ENCODE data around the gene ADCY7. TPM values are rescaled to one million over a fixed set of nuclear protein-coding genes. Genes with fewer than 3 reads are reported as not detected.

ADCY7 gene
- total RNA-seq, 1 donor from 2014 or later = 9.8 TPM

DNA sequence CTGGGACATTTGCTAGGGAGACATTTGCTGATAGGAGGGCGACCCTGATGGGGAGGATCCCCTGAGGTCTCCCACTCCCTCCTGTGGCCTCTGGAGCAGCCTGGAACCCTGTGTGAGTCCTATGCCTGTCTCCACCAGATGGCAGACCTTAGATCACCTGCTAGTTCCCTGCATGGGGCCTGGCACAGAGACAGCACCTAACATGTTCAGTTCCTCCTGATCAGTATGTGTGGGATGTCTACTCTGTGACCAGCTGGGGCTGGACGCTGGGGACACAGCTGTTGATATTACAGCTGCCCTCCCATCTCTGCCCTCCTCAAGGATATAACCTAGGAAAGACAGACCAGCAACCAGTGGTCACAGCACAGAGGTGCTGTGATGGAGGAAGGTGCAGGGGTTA is 1.1 kb upstream of the ADCY7 start:
- FAIRE-seq = no peak
- no peak for DNase-seq (ENCODE audit: low spot score in 2 of 2)

DNA sequence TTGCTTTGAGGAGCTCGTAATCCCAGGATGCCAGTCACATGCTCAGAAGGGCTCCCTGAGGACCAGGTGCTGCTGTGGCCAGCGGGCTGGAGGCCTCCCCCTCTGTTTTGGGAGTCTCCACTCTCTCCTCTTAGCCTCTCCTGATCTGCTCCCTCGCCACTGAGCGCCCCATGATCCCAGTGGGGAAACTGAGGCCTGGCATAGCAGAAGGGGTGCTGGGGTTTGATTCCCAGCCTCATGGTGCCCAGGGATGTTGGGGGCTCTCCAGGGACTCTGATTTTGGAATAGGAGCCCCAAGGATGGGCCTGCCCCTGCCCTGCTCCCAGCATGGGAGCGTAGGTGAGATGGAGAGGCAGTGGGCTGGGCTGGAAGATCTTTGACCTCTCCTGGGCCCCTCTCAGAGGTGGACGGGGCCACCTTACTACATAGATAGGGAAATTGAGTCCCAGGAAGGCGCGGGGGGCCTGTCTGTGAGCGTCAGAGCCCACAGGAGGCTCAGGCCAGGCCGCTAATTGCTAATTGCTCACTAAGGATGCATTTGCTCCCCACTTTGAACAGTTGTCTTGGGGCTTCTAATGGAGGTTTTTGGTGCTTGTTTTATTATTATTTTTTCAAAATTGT is 525 bp upstream of the ADCY7 start:
- no peak for FAIRE-seq
- DNase-seq (ENCODE audit: low spot score in 2 of 2) = no peak

DNA sequence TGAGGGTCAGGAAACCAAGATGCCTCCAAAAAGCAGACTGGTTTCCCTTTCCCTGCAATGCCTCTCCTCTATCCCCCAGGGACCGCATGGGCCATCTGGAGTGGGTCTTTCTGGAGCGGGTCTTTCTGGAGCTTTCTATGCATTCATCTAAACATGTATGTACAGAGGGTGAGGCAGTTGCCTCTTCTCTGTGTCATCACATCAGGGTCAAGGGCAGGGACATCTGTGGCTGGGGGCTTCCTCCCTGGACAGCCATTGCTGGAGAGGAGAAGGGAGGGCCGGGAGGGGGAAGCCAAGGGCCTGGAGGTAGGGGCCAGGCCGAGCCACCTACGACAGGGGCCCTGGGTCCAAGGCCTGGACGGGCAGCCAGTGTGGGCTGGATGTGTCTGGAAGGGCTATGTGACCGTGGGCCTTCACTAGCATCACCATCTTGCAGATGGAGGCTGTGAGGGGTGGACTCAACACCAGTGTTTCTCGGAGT is 840 bp downstream of the ADCY7 start:
- no peak for FAIRE-seq
- no peak for DNase-seq (ENCODE audit: low spot score in 2 of 2)

DNA sequence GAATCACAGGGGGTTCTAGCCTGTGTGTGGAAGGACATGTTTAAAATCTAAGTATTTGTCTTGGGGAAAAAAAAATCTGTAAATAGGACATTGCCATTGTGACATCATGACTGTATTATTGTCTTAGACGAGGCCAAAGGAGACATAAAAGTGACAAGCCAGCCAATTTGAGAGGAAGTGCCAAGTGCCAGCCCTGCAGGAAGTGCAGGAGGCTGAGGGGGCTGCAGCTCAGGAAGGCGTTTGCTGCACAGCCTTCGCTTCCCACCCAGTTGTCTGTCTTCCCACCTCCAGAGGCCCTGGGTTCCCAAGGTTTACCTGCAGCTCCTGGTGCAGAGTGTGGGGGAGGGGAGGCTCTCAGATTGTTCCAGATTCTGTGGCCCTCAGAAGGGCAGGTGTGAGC is 1.3 kb downstream of the ADCY7 start:
- no peak for DNase-seq (ENCODE audit: low spot score in 2 of 2)
- FAIRE-seq = no peak

DNA sequence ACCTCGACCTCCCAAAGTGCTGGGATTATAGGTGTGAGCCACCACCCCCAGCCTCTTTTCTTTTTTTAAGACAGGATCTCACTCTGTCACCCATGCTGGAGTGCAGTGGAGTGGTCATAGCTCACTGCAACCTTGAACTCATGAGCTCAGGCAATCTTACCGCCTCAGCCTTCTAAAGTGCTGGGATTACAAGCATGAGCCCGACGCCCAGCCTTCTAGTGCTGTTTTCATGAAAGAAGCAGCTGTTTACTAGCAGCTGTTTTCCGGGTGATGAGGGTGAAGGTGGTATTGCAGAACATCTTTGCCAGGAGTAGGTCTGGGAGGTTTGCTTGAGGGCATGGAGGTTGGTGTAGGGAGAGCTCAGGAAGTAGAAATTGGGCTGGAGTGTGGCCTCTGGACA is 2.0 kb downstream of the ADCY7 start:
- no peak for FAIRE-seq
- DNase-seq (ENCODE audit: low spot score in 2 of 2) = no peak

DNA sequence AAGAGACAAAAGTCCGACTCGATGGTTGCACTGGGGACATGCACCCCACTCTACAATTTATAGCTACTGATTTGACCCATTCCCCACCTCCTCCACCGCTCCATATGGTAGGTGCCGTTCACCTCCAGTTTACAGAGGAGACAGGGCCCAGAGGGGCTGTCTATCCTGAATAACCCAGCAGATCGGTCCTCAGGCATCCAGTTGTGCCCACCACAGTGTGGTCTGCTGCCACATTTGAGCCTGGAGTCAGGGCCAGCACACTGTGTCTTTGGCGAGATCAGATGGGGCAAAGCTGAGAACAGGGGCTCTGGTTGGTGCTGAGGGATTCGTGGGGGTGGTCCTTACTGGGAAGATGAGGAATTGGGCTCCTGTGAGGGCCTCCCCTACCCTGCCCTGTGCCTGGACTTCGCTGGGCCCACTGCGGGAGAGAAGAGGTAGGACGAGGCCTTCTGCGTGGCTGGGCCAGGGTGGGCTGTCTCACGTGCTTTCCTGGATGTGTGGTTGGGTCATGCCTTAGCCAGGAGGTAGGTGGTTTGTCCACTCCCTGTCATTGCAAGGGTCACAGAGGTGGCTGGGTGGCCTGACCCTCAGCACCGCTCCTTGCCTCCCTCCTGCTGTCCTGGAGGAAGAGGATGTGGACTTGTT is 2.8 kb downstream of the ADCY7 start:
- FAIRE-seq (no peak), DNase-seq (ENCODE audit: low spot score in 2 of 2) (no peak)

DNA sequence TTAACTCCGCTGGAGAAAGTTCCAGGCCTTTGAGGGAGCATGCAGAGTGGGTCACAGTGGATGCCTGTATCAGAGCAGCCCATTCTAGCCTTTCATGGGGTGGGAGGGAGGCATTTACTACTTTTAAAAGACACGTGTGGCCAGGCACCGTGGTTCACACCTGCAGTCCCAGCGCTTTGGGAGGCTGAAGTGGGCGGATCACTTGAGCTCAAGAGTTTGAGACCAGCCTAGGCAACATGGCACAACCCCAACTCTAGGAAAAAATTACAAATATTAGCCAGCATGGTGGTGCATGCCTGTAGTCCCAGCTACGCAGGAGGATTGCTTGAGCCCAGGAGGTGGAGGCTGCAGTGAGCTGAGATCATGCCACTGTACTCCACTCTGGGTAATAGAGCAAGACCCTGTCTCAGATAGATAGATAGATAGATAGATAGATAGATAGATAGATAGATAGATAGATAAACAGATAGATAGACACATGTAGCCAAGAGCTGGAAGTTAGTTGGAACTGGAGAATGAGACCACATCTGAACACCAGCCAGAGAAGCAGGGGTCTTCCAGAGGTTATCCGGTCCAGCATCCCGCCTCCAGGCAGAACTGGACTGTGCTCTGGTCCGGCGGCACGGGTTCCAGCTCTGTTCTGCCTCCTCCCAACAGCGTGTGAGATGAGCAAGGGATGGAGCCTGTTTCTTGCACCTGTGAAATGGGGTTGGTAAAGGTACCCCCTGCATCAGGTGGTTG is 3.6 kb downstream of the ADCY7 start:
- no peak for DNase-seq (ENCODE audit: low spot score in 2 of 2)
- FAIRE-seq = no peak

DNA sequence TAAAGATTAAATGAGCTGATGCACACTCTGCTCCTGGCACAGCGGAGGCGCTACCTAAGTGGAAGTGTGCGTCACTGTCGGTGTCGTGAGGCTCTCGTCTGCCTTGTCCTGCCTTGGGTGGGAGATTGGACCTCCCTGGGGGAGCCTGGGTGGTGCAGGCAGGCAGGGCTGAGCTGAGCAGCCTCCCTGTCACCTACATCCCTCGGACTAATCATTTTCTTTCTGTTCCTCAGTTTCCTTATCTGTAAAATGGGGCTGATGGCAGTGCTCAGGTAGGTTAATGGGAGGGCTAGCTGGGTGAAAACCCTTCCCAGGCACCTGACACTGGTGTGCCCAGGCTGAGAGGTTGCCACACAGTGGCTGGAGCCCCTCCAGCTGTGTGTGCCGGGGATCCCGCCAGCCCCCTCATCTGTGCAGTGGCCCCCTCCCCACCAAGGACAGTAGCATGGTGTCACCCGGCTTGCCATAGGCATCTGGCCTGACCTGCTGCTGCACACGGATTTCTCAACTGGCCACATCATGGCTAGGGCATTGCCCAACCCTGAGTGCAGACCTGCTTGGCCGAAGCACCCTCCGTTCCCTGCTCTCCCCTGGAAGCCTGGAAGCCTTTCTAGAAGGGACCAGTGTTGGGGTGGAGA is 4.3 kb downstream of the ADCY7 start:
- FAIRE-seq = no peak
- DNase-seq (ENCODE audit: low spot score in 2 of 2) = no peak

DNA sequence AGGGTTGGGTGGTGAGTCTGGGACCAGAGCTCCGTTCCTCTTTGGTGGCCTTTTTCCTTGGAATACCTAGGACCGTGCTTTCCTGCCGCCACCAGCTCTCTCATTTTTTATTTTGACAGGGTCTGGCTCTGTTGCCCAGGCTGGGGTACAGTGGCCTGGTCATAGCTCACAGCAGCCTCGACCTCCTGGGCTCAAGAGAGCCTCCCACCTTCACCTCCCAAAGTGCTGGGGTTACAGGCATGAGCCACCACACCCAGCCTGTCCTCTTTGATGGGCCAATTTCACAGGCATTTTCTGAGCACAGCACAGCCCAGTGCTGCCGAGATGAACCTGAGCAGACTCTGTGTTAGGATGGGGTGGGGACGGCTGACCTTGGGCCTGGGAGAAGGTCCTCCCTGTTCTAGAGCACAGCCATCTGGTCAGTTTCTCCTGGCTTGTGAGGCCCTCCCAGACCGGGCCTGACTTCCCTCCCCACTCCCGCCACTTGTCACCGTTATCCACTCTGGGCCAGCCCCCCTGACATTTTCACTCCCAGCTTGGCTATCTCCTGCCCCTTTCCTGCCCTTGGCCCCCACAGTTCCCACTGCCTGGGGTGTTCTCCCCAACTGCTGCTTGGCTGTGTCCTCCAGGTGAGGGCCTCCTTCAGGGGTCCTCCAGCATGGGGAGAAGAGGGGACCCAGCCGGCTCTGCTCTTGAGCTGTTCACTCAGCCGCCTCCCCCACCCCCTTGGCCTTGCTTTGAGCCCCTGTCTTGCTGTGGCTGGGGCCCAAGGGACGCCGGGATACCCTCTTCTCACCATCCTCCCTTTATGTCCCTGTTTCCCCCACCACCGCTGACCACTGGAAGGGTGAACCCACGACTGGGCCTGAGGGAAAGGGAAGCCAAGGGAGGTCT is 5.0 kb downstream of the ADCY7 start:
- no peak for FAIRE-seq
- no peak for DNase-seq (ENCODE audit: low spot score in 2 of 2)

DNA sequence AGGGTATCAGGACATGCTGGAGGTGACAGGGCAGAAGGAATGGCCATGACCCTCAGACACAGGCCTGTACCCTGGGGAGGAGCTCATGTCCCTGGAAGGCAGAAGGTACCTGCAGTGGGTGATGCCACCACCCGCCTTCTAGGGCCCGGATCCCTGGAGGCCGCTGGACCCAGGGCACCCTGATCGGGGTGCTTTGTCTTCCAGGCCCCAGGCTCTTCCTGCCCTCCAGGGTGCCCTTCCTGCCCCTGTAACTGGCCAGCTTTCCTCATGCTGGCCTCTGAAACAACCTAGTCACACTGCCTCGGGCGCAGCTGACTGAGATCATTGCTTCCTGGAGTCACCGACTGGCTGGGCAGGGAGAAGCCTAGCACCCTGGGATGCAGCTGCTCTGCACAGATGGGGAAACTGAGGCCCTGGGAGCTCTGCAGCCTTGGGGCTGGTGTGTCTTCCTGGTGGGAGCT is 5.8 kb downstream of the ADCY7 start:
- DNase-seq (ENCODE audit: low spot score in 2 of 2) = no peak
- FAIRE-seq = no peak

DNA sequence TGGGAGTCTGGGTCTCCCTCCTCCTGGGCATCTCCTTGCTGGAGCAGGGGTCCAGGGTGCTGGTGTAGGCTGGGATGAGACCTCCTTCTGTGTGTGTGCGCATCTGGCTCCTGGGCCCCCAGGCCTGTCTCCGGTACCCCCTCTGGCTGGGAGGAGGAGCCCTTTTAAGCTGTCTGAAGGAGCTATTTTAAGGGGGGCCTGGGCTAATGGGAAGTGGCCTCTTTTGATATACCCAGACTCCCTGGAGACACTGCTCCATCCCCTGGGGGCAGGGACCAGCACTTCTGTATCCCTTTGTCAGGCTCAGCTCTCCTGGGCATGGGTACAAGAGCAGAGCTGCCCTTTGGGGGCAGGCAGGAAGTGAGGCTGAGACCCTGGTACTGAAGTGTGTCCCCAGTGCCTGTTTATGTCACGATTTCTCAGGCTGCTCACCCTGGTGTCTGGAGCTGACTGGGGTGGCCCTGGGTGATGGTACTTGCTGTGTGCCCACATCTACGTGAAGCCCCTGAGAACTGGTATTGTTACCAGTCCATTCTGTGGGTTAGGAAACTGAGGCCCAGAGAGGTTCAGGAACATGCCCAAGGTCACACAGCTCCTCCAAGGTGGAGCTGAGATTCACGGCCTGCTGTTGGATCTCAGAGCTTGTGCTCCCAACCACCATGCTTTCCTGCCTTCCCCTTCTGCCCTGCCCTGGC is 6.5 kb downstream of the ADCY7 start:
- no peak for DNase-seq (ENCODE audit: low spot score in 2 of 2)
- no peak for FAIRE-seq

DNA sequence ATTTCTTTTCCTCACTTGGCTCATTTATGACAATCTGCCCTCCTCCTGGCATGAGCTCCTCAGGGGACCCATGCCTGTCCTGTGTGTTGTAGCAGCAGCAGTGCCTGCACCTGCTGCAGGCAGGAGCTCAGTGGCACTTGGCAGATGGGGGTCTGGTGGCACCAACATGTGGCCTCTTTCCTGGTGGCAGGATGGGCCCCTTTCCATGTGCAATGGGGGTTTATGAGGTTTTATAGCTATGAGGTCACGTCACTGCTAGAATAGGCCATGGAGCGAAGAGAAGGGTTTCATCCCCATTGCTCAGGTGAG is 7.0 kb downstream of the ADCY7 start:
- no peak for FAIRE-seq
- DNase-seq (ENCODE audit: low spot score in 2 of 2) = no peak

DNA sequence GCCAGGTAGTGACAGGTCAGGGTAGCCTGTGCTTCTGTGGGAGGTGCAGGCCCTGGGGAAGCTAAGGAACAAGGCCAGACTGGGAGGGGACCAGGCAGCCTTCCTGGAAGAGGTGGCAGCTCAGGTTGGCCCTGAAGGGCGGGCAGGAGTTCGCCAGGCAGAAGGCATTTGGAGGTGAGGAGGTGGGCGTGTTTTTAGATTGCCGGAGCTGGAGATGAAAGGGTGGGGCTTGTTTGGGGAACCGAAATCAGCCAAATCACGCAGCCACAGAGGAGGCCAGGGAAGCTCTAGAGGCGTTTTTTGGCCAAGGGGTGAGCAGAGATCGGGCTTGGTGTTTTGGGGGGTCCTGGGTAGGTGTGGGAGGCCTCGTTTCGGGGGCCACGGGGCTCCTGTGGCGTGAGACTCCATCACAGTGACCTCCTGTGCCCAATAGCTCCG is 7.6 kb downstream of the ADCY7 start:
- DNase-seq (ENCODE audit: low spot score in 2 of 2) (no peak), FAIRE-seq (no peak)

DNA sequence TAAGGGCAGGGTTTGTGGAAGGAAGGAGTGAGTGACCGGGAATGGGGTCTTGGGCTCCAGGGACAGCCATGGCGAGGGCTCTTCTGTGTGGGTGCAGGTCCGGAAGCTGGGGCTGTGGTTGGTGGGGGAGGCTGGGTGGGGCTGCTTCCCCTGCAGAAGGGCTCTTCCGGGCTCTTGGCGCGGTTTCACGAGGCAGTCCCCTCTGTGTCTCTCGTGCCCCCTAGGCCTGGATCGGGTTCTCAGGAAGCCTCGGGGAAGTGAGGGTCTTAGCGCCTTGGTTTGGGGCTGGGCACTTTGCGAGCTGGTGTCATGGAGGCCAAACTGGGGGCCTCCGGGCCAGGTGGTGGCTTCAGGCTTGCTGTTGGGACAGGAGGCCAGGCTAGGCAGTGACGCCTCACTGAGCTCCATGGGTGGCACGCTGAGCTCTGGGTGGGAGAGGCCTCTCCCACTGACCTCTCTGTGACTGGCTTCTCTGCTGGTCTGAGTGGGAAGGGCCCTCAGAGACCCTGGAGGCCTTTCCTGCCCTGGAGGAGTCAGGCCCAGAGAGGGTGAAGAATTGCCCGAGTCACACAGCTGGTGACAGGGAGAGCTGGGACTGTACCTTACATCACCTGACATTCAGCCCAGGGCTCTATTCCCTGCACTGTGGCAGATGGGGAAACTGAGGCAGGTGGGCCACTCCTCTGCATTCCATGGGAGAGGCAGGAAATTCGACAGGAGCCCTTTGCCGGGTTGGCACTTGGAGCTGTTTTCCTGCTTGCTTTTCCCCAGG is 8.2 kb downstream of the ADCY7 start:
- no peak for FAIRE-seq

DNA sequence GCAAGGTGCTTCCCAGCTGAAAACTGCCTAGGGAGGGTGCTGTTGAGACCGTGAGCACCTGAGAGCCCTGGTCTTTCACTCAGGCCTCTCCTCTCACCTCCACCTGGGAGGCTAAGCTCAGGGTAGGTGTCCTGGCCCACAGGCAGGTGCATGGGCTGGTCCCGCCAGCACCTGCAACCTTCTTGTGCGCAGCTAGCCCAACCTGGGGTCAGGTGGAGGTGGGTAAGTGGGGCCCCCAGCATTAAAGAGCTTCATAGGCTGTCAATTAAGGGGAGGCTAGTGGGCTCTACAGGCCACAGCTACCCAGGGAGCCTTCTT is 8.7 kb downstream of the ADCY7 start:
- DNase-seq (ENCODE audit: low spot score in 2 of 2) = no peak
- no peak for FAIRE-seq

More for the DNA sequence above, 8.2 kb downstream of the ADCY7 start:
- no peak for DNase-seq (ENCODE audit: low spot score in 2 of 2)

DNA sequence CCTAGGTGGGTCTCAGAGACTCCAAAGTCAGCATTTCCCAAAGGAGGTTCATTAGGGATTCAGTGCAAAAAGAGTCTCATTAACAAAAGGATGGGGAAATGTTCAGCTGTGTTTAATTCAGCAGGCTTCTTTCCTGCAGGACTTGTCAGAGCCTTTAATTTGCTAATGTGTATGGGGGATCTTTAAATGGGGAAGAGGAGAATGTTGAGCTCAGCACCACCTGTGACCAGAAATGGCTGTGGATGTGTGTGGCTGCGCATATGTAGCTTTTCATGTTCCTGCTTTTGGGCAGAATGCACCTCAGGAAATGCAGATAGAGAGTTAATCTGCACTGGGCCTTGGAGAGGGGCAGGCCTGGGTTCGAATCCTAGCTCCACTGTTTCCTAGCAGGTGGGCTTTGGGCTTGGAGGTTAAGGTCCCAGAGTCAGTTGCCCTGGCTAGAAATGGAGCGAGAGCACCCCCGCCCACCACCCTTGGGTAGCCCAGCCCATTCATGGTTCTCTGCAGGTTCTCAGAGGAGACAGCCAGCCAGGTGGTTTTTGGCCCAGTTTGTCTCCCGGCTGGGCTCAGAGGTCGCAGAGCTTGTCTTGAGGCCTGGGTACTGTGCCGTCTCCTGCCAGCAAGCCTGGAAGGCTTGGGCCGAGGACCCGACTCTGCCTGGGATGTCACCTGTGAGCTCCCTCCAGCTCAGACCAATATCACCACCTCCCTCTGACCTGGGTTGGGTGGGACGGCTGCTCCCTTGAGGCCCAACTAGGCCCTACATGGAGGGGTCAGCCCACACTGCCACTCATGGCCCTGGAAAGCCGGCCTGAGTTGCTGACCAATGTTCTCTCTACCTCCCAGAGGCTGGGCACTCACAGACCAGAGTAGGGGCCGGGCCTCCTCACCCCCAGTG is 9.3 kb downstream of the ADCY7 start:
- no peak for FAIRE-seq
- DNase-seq (ENCODE audit: low spot score in 2 of 2) = no peak

DNA sequence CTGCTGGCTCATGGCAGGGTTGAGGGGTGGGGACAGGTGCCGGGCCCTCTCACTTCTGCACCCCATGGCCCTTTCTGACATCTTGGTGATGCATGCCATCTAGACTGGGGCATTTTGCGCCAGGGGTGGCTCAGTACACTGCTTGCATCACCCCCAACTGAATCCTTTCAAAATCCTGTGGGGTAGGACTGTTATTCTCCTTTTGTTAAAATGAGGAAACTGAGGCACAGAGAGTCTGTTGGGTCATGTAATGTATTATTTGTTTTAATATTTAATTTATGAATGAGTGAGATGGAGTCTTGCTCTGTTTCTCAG is 9.9 kb downstream of the ADCY7 start:
- DNase-seq (ENCODE audit: low spot score in 2 of 2) (no peak), FAIRE-seq (no peak)

DNA sequence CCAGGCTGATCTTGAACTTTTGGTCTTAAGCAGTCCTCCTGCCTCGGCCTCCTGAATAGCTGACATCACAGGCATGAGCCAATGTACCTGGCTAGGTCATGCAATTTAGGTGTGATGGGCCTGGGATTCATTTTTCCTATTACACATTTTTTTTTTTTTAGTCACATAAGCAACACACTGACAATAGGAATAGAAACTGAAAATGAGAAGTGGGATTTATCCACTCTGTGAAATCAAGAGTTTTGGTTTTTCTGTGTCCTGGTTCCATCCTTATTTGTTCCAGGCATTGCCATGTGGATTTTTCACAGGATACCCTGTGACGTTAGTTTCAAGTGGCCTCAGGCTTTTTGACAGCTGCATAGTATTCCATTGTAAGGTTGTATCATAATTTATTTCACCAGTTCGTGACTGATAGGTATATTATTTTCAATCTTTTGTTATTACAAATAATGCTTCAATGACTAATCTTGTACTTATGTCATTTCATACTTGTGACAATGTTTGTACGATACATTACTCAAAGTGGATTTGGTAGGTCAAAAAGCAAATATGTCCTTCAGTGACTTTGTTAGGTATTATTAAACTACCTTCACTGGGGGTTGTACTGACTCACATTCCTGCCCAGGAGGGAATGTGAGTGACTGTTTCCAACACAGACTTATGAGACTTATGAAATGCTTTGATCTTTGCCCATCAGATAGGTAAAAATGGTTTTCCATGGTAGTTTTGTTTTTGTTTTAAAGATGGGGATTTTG is 10.6 kb downstream of the ADCY7 start:
- DNase-seq (ENCODE audit: low spot score in 2 of 2) (no peak), FAIRE-seq (no peak)
